Measurements from ENCODE around the gene HSF2BP. TPM values are rescaled to one million over a fixed set of nuclear protein-coding genes. Genes with fewer than 3 reads are reported as not detected.
A peak's percentile ranks its signal among the peaks of the same experiment; 100 is the strongest.
"Not testable (repeated sequence)": the region's sequence is repeated elsewhere in the genome, so short reads cannot be mapped to it uniquely, and the experiment has no call there.

HSF2BP gene
- total RNA-seq, 1 donor from 2014 or later: 0.75 TPM

DNA sequence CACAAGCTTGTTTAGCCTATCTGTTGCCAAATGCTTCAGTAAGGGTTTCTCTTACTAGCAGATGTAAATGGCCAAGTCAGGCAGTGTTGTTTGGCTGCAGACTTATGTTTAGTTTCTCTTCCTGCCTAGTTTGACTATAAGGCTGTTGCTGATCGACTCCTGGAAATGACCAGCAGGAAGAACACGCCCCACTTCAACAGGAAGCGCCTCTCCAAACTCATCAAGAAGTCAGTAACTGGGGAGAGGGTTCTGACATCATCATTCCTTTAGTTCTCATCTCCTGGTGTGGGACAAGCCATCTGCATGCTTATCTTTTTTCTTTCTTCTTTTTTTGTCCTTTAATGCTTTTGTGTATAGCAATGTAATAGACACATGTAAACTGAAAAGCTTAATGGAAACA, 25.1 kb upstream of the HSF2BP start:
- Histone ChIP-seq H3K27ac (no peak overlapping the region), H3K4me3 (no peak overlapping the region), H3K4me1 (no peaks in the 10 kb centered on the region), H3K9me3 (no peaks in the 10 kb centered on the region), H3K27me3 (no peaks in the 10 kb centered on the region), H3K36me3 (peaks cover 76 to 86% of the 10 kb centered on the region in 2 donors)
- TF ChIP-seq, protein P1, sequence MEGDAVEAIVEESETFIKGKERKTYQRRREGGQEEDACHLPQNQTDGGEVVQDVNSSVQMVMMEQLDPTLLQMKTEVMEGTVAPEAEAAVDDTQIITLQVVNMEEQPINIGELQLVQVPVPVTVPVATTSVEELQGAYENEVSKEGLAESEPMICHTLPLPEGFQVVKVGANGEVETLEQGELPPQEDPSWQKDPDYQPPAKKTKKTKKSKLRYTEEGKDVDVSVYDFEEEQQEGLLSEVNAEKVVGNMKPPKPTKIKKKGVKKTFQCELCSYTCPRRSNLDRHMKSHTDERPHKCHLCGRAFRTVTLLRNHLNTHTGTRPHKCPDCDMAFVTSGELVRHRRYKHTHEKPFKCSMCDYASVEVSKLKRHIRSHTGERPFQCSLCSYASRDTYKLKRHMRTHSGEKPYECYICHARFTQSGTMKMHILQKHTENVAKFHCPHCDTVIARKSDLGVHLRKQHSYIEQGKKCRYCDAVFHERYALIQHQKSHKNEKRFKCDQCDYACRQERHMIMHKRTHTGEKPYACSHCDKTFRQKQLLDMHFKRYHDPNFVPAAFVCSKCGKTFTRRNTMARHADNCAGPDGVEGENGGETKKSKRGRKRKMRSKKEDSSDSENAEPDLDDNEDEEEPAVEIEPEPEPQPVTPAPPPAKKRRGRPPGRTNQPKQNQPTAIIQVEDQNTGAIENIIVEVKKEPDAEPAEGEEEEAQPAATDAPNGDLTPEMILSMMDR (IDR thresholded peaks at IDR 0.05): no peak
- no peak for DNase-seq (ENCODE audit: low spot score in 2 of 2)
- intact Hi-C loops (cut with DNase I): no loop called here

DNA sequence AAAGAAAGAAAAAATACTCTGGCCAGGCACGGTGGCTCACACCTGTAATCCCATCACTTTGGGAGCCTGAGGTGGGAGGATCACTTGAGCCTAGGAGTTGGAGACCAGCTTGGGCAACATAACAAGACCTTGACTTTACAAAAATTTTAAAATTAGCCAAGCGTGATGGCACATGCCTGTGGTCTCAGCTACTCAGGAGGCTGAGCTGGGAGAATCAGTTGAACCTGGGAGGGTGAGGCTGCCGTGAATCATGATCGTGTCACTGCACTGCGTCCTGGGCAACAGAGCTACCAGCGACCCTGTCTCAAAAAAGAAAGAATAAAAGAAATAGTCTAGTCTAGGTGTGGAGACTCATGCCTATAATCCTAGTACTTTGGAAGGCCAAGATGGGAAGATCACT, 22.4 kb upstream of the HSF2BP start:
- no peak for DNase-seq (ENCODE audit: low spot score in 2 of 2)
- H3K36me3 ChIP-seq: peaks cover 58 to 80% of the 10 kb centered on the region in 2 donors
- H3K27ac ChIP-seq: no peak overlapping the region
- intact Hi-C loops (cut with DNase I): no loop called here
- H3K4me3 ChIP-seq: no peak overlapping the region
- H3K4me1 ChIP-seq: no peaks in the 10 kb centered on the region
- TF ChIP-seq, protein P1 (IDR thresholded peaks at IDR 0.05): no peak
- H3K9me3 ChIP-seq: no peaks in the 10 kb centered on the region
- H3K27me3 ChIP-seq: no peaks in the 10 kb centered on the region

DNA sequence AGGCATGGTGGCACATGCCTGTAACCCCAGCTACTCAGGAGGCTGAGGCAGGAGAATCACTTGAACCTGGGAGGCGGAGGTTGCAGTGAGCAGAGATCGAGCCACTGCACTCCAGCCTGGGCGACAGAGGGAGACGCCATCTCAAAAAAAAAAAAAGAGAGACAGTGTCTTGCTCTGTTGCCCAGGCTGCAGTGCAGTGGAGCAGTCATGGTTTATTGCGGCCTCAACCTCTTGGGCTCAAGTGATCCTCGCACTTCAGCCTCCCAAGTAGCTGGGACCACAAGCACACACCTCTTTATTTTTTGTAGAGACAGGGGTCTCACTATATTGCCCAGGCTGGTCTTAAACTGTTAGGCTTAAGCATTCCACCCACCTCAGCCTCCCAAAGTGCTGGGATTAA, 21.1 kb upstream of the HSF2BP start:
- H3K27me3 ChIP-seq; H3K4me1 ChIP-seq; H3K4me3 ChIP-seq; H3K9me3 ChIP-seq; DNase-seq (ENCODE audit: low spot score in 2 of 2); H3K27ac ChIP-seq; intact Hi-C loops (cut with DNase I): not testable (repeated sequence)
- H3K36me3 ChIP-seq: peaks cover 58 to 79% of the 10 kb centered on the region in 2 donors

DNA sequence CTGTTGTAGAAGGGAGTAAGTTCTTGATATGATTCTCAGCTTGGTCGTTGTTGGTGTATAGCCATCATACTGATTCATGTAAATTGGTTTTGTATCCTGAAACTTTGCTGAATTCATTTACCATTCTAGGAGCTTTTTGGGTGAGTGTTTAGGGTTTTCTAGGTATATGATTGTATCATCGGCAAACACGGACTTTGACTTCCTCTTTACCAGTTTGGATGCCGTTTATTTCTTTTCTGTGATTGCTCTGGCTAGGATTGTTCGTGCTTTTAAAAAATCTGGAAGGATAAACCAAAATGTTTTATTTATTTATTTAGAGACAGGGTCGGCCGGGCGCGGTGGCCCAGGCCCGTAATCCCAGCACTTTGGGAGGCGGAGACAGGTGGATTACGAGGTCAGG, 20.7 kb upstream of the HSF2BP start:
- H3K27me3 ChIP-seq: no peaks in the 10 kb centered on the region
- H3K36me3 ChIP-seq: peaks cover 59 to 74% of the 10 kb centered on the region in 2 donors
- no peak overlapping the region for H3K4me3 ChIP-seq
- no peak overlapping the region for H3K27ac ChIP-seq
- peak in 1 of 2 donors; percentile 30 for DNase-seq (ENCODE audit: low spot score in 2 of 2)
- no peaks in the 10 kb centered on the region for H3K9me3 ChIP-seq
- H3K4me1 ChIP-seq: no peaks in the 10 kb centered on the region
- intact Hi-C loops (cut with DNase I): no loop called here
- TF ChIP-seq, protein P1 (IDR thresholded peaks at IDR 0.05): no peak

DNA sequence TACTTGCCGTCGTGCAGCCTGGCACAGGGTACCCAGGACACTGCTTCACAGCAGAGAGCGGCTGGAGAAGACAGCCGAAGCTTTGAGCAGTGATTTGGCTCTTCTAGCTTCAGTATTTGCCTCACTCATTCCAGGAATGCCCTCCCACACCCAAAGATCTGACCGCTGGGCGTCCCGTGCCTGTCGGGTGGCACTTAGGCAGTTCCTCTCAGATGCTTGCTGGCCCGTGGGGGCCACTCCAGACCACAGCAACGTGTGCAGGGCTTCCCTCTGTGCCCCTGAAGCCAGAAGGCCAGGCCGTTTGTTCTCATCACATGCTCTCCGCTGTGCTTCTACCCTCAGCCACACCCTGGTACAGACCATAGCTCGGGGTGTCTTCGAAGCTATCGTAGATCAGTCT, 17.1 kb upstream of the HSF2BP start:
- intact Hi-C loops (cut with DNase I): no loop called here

DNA sequence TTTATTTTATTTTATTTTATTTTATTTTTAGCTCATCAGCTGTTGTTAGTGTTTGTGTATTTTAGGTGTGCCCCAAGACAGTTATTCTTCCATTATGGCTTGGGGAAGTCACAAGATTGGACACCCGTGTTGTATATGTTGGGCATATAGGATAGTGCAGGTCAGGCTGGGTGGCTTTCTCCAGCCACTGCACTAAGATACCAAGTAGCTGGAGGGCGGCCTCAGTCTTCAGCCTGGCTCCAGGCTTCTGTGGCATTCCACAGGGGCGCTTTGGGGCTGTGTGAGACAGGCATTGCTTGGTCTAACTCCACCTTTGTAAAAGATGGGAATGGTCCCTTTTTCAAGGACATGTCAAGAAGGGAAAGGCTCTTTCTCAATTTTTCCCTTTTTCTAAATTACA, 16.6 kb upstream of the HSF2BP start:
- H3K9me3 ChIP-seq: no peaks in the 10 kb centered on the region
- H3K27ac ChIP-seq: no peak overlapping the region
- no peak for DNase-seq (ENCODE audit: low spot score in 2 of 2)
- intact Hi-C loops (cut with DNase I): no loop called here
- H3K27me3 ChIP-seq: no peaks in the 10 kb centered on the region
- H3K4me1 ChIP-seq: no peaks in the 10 kb centered on the region
- peaks cover 48 to 67% of the 10 kb centered on the region in 2 donors for H3K36me3 ChIP-seq
- TF ChIP-seq, protein P1 (IDR thresholded peaks at IDR 0.05): no peak
- no peak overlapping the region for H3K4me3 ChIP-seq

More for the DNA sequence above, 17.1 kb upstream of the HSF2BP start:
- no peaks in the 10 kb centered on the region for H3K4me1 ChIP-seq
- no peak overlapping the region for H3K27ac ChIP-seq
- no peaks in the 10 kb centered on the region for H3K27me3 ChIP-seq
- DNase-seq (ENCODE audit: low spot score in 2 of 2): no peak
- peaks cover 44 to 65% of the 10 kb centered on the region in 2 donors for H3K36me3 ChIP-seq
- no peak overlapping the region for H3K4me3 ChIP-seq
- no peaks in the 10 kb centered on the region for H3K9me3 ChIP-seq
- TF ChIP-seq, protein P1 (IDR thresholded peaks at IDR 0.05): no peak

Measured in ascending aorta (tissue), 2 donors.